GM23338 (cell line): ENCODE results near the gene CASK. TPM values are rescaled to one million over a fixed set of nuclear protein-coding genes. Genes with fewer than 3 reads are reported as not detected.

Experiments used
- ATAC-seq: fragments of 200-7000 bp; cut with Tn5 transposase; 3 replicates; pipeline ENCODE4 v1.9.1; 2020
- DNase-seq: peaks from one replicate; pipeline ENCODE4 v3.0.0-alpha.2; 2015; ENCODE audit warnings: low spot score
- H2AFZ ChIP-seq: fragments of 200-600 bp; sonication (generic); 2 replicates; pipeline ENCODE4 v1.8.0; 2016; ENCODE audit warnings: antibody characterized with exemption, mild to moderate bottlenecking, moderate library complexity
- H3F3A ChIP-seq: fragments of 200-600 bp; sonication (generic); replicated peaks from 2 replicates; pipeline ENCODE4 v1.8.0; 2017; ENCODE audit warnings: antibody characterized with exemption, mixed run types, low read depth
- H3K27ac ChIP-seq: fragments of 200-600 bp; sonication (generic); 2 replicates; pipeline ENCODE4 v1.6.1; 2016; ENCODE audit warnings: low read depth
- H3K27me3 ChIP-seq: fragments of 200-600 bp; sonication (generic); 2 replicates; pipeline ENCODE4 v1.8.0; 2016; ENCODE audit warnings: mild to moderate bottlenecking, mixed run types, moderate library complexity; ENCODE audit not compliant: insufficient read depth
- H3K36me3 ChIP-seq: fragments of 200-600 bp; sonication (generic); 2 replicates; pipeline ENCODE4 v1.8.0; 2016; ENCODE audit warnings: mild to moderate bottlenecking; ENCODE audit not compliant: insufficient read depth
- H3K4me1 ChIP-seq: fragments of 200-600 bp; sonication (generic); 2 replicates; pipeline ENCODE4 v1.8.0; 2016; ENCODE audit warnings: mild to moderate bottlenecking, moderate library complexity; ENCODE audit not compliant: insufficient read depth
- H3K4me2 ChIP-seq: fragments of 200-600 bp; sonication (generic); 2 replicates; pipeline ENCODE4 v1.7.1; 2017; ENCODE audit warnings: mixed run types
- H3K4me3 ChIP-seq: fragments of 200-600 bp; sonication (generic); 2 replicates; pipeline ENCODE4 v1.6.1; 2016; ENCODE audit warnings: mixed run types
- H3K79me2 ChIP-seq: fragments of 200-600 bp; sonication (generic); replicated peaks from 2 replicates; pipeline ENCODE4 v1.8.0; 2017; ENCODE audit warnings: mild to moderate bottlenecking; ENCODE audit not compliant: insufficient read depth
- H3K9me2 ChIP-seq: fragments of 200-600 bp; sonication (generic); 2 replicates; pipeline ENCODE4 v1.8.0; 2017; ENCODE audit not compliant: insufficient read depth
- H4K20me1 ChIP-seq: fragments of 200-600 bp; sonication (generic); replicated peaks from 2 replicates; pipeline ENCODE4 v1.8.0; 2017; ENCODE audit warnings: mild to moderate bottlenecking; ENCODE audit not compliant: insufficient read depth
- H3K27ac Mint-ChIP-seq: 2 replicates; pipeline ENCODE4 v1.8.0; 2020; ENCODE audit warnings: inconsistent platforms, mild to moderate bottlenecking, moderate library complexity, mixed read lengths
- H3K27me3 Mint-ChIP-seq: 3 replicates; pipeline ENCODE4 v1.8.0; 2022; ENCODE audit warnings: low read depth, mild to moderate bottlenecking, moderate library complexity, mixed read lengths, inconsistent platforms; ENCODE audit not compliant: insufficient read depth, poor library complexity
- H3K36me3 Mint-ChIP-seq: 3 replicates; pipeline ENCODE4 v1.8.0; 2021; ENCODE audit warnings: low read depth, mild to moderate bottlenecking, inconsistent platforms, moderate library complexity, mixed read lengths
- H3K4me1 Mint-ChIP-seq: 3 replicates; pipeline ENCODE4 v1.8.0; 2020; ENCODE audit warnings: mild to moderate bottlenecking, inconsistent platforms, mixed read lengths
- H3K4me3 Mint-ChIP-seq: 3 replicates; pipeline ENCODE4 v1.8.0; 2021; ENCODE audit warnings: moderate library complexity, mild to moderate bottlenecking, inconsistent platforms, mixed read lengths
- H3K9me3 Mint-ChIP-seq: 3 replicates; pipeline ENCODE4 v1.8.0; 2020; ENCODE audit warnings: moderate library complexity, mild to moderate bottlenecking, inconsistent platforms, mixed read lengths
- CTCF ChIP-seq, 2 experiments: fragments of 200-600 bp in 1 of 2; sonication (generic) in 1 of 2; conservative IDR thresholded peaks; 2 replicates each; pipeline versions ENCODE4 v1.5.1 to v1.6.1; 2016 to 2017; ENCODE audit warnings: antibody characterized with exemption in 2 of 2, low read depth in 2 of 2, mild to moderate bottlenecking in 2 of 2, moderate library complexity in 1 of 2
- ETS1 ChIP-seq: IDR thresholded peaks from 2 replicates; pipeline ENCODE4 v1.6.1; 2016; ENCODE audit warnings: antibody characterized with exemption
- EZH2 ChIP-seq: fragments of 200-600 bp; sonication (generic); IDR thresholded peaks from one replicate; pipeline ENCODE4 v1.8.0; 2017; ENCODE audit warnings: antibody characterized with exemption, mild to moderate bottlenecking, low read depth; ENCODE audit not compliant: unreplicated experiment
- EZH2phosphoT487 ChIP-seq: fragments of 200-600 bp; sonication (generic); IDR thresholded peaks from one replicate; pipeline ENCODE4 v1.8.1; 2018; ENCODE audit warnings: antibody characterized with exemption; ENCODE audit not compliant: unreplicated experiment
- JUNB ChIP-seq: IDR thresholded peaks from one replicate; pipeline ENCODE4 v1.6.1; 2016; ENCODE audit warnings: antibody characterized with exemption; ENCODE audit not compliant: unreplicated experiment
- POLR2AphosphoS5 ChIP-seq: IDR thresholded peaks from 2 replicates; pipeline ENCODE4 v1.6.1; 2016; ENCODE audit warnings: antibody characterized with exemption, low read depth
- REST ChIP-seq: IDR thresholded peaks from one replicate; pipeline ENCODE4 v1.6.1; 2018; ENCODE audit warnings: antibody characterized with exemption; ENCODE audit not compliant: unreplicated experiment
- STAT1 ChIP-seq: IDR thresholded peaks from one replicate; pipeline ENCODE4 v1.6.1; 2016; ENCODE audit warnings: antibody characterized with exemption; ENCODE audit not compliant: unreplicated experiment
- ZNF114 ChIP-seq: fragments of 250-450 bp; sonication (Bioruptor Pico); IDR thresholded peaks from 2 replicates; pipeline ENCODE4 v1.5.0; 2020; ENCODE audit warnings: mild to moderate bottlenecking, moderate library complexity
- ZNF331 ChIP-seq: fragments of 250-450 bp; sonication (Bioruptor Pico); IDR thresholded peaks from 2 replicates; pipeline ENCODE4 v1.5.0; 2020; ENCODE audit warnings: low read depth, mild to moderate bottlenecking, moderate library complexity
- ZNF462 ChIP-seq: fragments of 250-450 bp; sonication (Bioruptor Pico); IDR thresholded peaks from 2 replicates; pipeline ENCODE4 v1.5.0; 2020; ENCODE audit warnings: mild to moderate bottlenecking, moderate library complexity
- polyA plus RNA-seq: library from polyadenylated mRNA; unstranded; fragments of >200 nt; fragmentation: Nextera tagmentation; extraction: Ambion mirVana; gene quantifications from 2 replicates; pipeline ENCODE4 v1.2.1, GENCODE V29; 2016
- total RNA-seq: library from RNA; depleted of rRNA; stranded (reverse); fragments of >200 nt; shearing (Covaris generic); gene quantifications from 2 replicates; pipeline ENCODE4 v1.2.3, GENCODE V29; 2014

Gene CASK
- total and polyA plus RNA-seq, 2 experiments from 2014 or later = 15.3 to 44.4 TPM

- no peak overlapping the region for H2AFZ ChIP-seq
- H3K36me3 Mint-ChIP-seq = peaks cover 15% of the 10 kb centered on the region; the same call in 2 of the 3 replicates
- no peak for ATAC-seq
- no peak for TF ChIP-seq POLR2AphosphoS5
- no peak for TF ChIP-seq ZNF114 (CRISPR knock-in tag)
- no peak for TF ChIP-seq EZH2
- TF ChIP-seq REST = no peak
- no peak for TF ChIP-seq CTCF (conservative IDR thresholded peaks at IDR 0.05; ENCODE audit: low read depth in 2 of 2)
- no peak for TF ChIP-seq ZNF462 (CRISPR knock-in tag)
- no peak for TF ChIP-seq EZH2phosphoT487
- no peak for TF ChIP-seq ZNF331 (CRISPR knock-in tag)
- no peak for TF ChIP-seq ETS1
- no peak for TF ChIP-seq JUNB
- no peak for TF ChIP-seq STAT1
- H3K9me2 ChIP-seq = no peaks in the 10 kb centered on the region
- H3K4me3 ChIP-seq = no peak overlapping the region
- H3K4me2 ChIP-seq = no peak overlapping the region
- no peaks in the 10 kb centered on the region for H4K20me1 ChIP-seq
- no peak for DNase-seq
- no peaks in the 10 kb centered on the region for H3K27me3 ChIP-seq
- H3K4me3 Mint-ChIP-seq = no peak overlapping the region
- H3K79me2 ChIP-seq = no peaks in the 10 kb centered on the region
- H3K4me1 ChIP-seq = no peaks in the 10 kb centered on the region
- H3K9me3 Mint-ChIP-seq = no peaks in the 10 kb centered on the region
- H3F3A ChIP-seq = no peaks in the 10 kb centered on the region
- H3K27ac ChIP-seq = no peak overlapping the region
- H3K27ac Mint-ChIP-seq = no peak overlapping the region
- H3K36me3 ChIP-seq = no peaks in the 10 kb centered on the region
- H3K27me3 Mint-ChIP-seq = no peaks in the 10 kb centered on the region
- peaks cover 8% of the 10 kb centered on the region for H3K4me1 Mint-ChIP-seq
Observed at GRCh38 chrX:41530085-41530484, 393.3 kb downstream of the CASK start.
